GM13976 (cell line): ENCODE results near the gene TAF10.

Source experiments
- DNase-seq: peaks from one replicate; pipeline ENCODE4 v3.0.0; 2012; ENCODE audit warnings: low spot score
- CTCF ChIP-seq: IDR thresholded peaks from 2 replicates; pipeline ENCODE4 v1.5.1; 2012; ENCODE audit warnings: borderline replicate concordance, mild to moderate bottlenecking; ENCODE audit not compliant: insufficient read depth; ENCODE audit errors: extremely low read depth, missing control alignments, control extremely low read depth
- in situ Hi-C: fragments of 300-500 bp; cut with MboI; formaldehyde crosslinking; loops from one replicate; pipeline ENCODE4 v1.12.0; 2022; ENCODE audit warnings: low sequenced_read_pairs, mixed read lengths, inconsistent platforms; ENCODE audit not compliant: unreplicated experiment

TAF10 gene

GRCh38 chr11:6604790-6605189, 7.2 kb downstream of the TAF10 start:
- DNase-seq, result no peak
- TF ChIP-seq CTCF, result no peak
- in situ Hi-C loops, result no loop called here

DNA sequence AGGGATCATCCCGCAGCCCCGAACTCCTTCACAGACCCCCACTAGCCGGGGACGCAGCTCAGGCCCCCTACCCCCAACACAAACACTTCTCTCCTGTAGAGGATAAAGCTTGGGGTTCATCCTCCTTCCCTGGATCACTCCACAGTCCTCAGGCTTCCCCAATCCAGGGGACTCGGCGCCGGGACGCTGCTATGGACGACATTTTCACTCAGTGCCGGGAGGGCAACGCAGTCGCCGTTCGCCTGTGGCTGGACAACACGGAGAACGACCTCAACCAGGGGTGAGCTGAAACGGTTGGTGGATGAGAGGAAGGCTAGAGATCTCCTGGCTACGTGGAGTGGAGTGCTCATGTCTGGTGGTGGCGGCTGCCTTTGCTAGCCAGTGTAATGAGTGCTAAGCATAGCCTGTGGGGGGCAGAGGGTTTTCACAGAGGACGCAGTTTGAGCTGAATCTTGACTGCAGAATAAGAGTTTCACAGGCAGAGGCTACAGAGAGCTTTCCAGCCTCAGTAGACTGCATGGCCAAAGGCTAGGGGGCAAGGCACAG, 7.9 kb downstream of the TAF10 start:
- TF ChIP-seq CTCF, result peak; percentile 41
- peak; percentile 77 for DNase-seq
- in situ Hi-C loops, result no loop called here

GRCh38 chr11:6603287-6604080, 8.5 kb downstream of the TAF10 start, which contains the start of the genes ILK and RRP8:
Gene ILK (plus strand): TSS chr11:6603774. CDS start chr11:6604272, 498 bp downstream.
Gene RRP8 (minus strand): TSS chr11:6603616. CDS start chr11:6603502, 114 bp downstream.
- peak; percentile 95 for DNase-seq
- in situ Hi-C loops, result no loop called here
- no peak for TF ChIP-seq CTCF

DNA sequence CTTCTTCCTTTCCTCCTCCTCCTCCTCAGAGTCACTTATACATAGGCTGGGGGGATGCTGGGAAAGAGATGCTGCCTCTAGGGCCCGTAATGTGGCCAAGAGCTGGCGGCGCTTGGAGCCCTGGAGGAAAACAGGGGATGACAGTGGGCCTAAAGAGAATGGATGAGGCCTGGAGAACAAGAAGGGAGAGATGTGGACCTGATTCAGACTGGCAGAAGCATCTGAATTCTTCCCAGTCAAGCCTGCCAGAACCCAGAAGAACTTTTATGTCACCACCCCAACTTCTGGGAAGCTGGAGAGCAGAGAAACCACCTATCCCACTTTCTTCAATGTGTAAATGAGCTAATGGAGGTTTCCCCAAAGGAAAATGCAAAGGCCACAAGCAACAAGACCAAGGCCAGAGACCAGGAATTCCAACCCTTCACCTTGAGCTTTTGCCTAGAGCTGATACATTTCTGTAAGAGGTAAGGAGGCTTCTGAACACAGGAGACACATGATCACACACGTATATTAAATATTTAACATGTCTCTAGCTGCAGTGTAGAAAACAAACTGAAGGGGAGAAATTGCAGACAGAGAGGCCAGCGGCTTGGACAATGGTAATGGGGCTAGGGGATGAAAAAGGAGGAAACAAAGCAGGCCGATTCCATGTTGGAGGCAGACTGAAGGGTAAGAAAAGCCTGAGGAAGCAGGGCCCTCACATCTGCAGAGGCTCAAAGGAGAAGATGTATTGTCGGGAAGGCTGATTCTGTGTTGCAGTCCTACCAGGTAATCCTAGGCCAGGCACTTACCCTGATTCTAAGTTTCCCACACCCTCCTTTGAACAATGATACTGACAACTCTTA, 9.7 kb downstream of the TAF10 start:
- in situ Hi-C loops, result no loop called here
- no peak for DNase-seq
- no peak for TF ChIP-seq CTCF

DNA sequence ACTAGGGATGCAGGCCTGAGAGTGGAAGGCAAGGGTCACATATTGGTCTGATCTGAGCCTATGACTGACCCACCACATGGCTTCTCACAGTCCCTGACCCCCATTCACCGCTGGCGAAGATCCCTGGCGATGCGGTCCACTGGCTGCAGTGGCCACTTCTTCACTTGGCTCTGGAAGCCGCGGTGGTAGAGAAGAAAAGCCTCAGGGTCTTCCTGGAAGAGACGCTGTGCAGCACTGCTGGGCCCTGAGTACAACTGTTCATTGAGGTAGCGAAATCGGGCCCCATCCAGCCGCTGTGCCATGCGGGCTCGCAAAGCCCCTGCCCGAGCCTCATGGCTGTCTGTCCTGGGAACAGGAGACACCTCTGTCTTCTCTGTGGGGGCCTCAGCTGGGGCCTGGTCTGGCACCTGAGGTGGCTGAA, 11.0 kb downstream of the TAF10 start:
- no peak for TF ChIP-seq CTCF
- in situ Hi-C loops, result no loop called here
- DNase-seq, result no peak

DNA sequence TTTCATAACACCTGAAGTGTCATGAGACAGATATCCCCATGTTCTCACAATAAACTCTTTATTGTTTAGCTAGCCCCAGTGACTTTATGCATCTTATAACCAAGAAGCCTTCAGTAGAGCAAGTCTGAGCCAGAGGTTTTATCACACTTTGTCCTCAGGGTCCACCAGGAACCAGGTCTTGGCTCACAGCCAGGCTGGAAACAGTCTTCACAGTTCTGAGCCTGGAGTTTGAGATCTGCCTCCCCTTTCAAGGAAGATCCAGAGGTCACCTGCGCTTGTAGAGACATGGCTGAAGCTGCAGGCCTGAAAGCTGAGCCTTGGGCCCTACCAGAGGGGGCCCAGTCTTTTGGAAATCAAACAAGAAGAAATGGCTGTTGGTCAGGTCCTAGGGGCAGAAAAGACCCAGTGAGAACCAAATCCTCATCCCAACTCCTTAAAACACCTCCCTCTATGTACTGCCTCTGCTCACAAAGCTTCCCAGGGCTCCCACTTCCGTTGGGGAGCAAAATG, 12.1 kb downstream of the TAF10 start:
- TF ChIP-seq CTCF, result no peak
- in situ Hi-C loops, result no loop called here

More for the DNA sequence above, 12.1 kb downstream of the TAF10 start:
- no peak for DNase-seq
